Osteoblast (primary cell): Measurements from ENCODE around the gene CORO2B. TPM values are rescaled to one million over a fixed set of nuclear protein-coding genes. Genes with fewer than 3 reads are reported as not detected.

Experiments used
- DNase-seq: peaks from one replicate; pipeline ENCODE4 v3.0.0; 2011; ENCODE audit warnings: low spot score, mixed read lengths; ENCODE audit not compliant: insufficient read length; ENCODE audit errors: missing footprints
- H2AFZ ChIP-seq: 2 replicates; pipeline ENCODE4 v1.6.0; 2011; ENCODE audit warnings: mild to moderate bottlenecking, low read length
- H3K27ac ChIP-seq: 2 replicates; pipeline ENCODE4 v1.5.1; 2011; ENCODE audit warnings: mild to moderate bottlenecking, low read depth, low read length, moderate library complexity
- H3K27me3 ChIP-seq: 2 replicates; pipeline ENCODE4 v1.6.0; 2012; ENCODE audit warnings: mild to moderate bottlenecking, control low read depth, inconsistent platforms, low read length, moderate library complexity; ENCODE audit not compliant: insufficient read depth
- H3K36me3 ChIP-seq: 2 replicates; pipeline ENCODE4 v1.5.1; 2011; ENCODE audit warnings: mild to moderate bottlenecking, low read length, control low read depth, moderate library complexity; ENCODE audit not compliant: insufficient read depth
- H3K4me1 ChIP-seq: 2 replicates; pipeline ENCODE4 v1.5.1; 2011; ENCODE audit warnings: mild to moderate bottlenecking, low read length, control low read depth, moderate library complexity; ENCODE audit not compliant: insufficient read depth
- H3K4me2 ChIP-seq: 2 replicates; pipeline ENCODE4 v1.6.0; 2011; ENCODE audit warnings: mild to moderate bottlenecking, low read length; ENCODE audit not compliant: insufficient read depth
- H3K4me3 ChIP-seq: fragments of 200-600 bp; sonication (generic); 3 replicates; pipeline ENCODE4 v1.5.1; 2012; ENCODE audit warnings: mild to moderate bottlenecking, low read length, inconsistent platforms; ENCODE audit not compliant: insufficient read depth
- H3K79me2 ChIP-seq: 2 replicates; pipeline ENCODE4 v1.6.0; 2012; ENCODE audit warnings: mild to moderate bottlenecking, low read length, control low read depth, inconsistent platforms; ENCODE audit not compliant: insufficient read depth
- H3K9me3 ChIP-seq: 2 replicates; pipeline ENCODE4 v1.5.1; 2011; ENCODE audit warnings: low read depth, low read length, control low read depth
- H4K20me1 ChIP-seq: 2 replicates; pipeline ENCODE4 v1.6.0; 2012; ENCODE audit warnings: mild to moderate bottlenecking, low read length, control low read depth; ENCODE audit not compliant: insufficient read depth
- CTCF ChIP-seq: IDR thresholded peaks from 2 replicates; pipeline ENCODE4 v1.5.1; 2011; ENCODE audit warnings: mild to moderate bottlenecking, low read depth, low read length, moderate library complexity; ENCODE audit errors: extremely low read depth
- total RNA-seq: library from RNA; depleted of rRNA; stranded (reverse); fragments of >200 nt; gene quantifications from 2 replicates; pipeline ENCODE4 v1.2.3, GENCODE V29; 2012

CORO2B gene
- total RNA-seq = 10.5 and 14.1 TPM in 2 replicates

- no peaks in the 10 kb centered on the region for H3K27me3 ChIP-seq
- peak within 1 kb of the TSS; percentile 97 for H3K4me2 ChIP-seq
- peak within 1 kb of the TSS; percentile 87 for H2AFZ ChIP-seq
- peak; percentile 93 for DNase-seq
- H3K27ac ChIP-seq = no peak within 1 kb of the TSS
- H4K20me1 ChIP-seq = no peaks in the 10 kb centered on the region
- H3K36me3 ChIP-seq = no peaks in the 10 kb centered on the region
- H3K9me3 ChIP-seq = no peaks in the 10 kb centered on the region
- TF ChIP-seq CTCF = no peak
- H3K4me3 ChIP-seq = peak within 1 kb of the TSS; percentile 77
- H3K79me2 ChIP-seq = peaks cover 33% of the 10 kb centered on the region
- H3K4me1 ChIP-seq = peaks cover 7% of the 10 kb centered on the region
Observed at GRCh38 chr15:68578980-68579935, at the start of gene CORO2B. Gene CORO2B, plus strand, starts transcription at chr15:68578993. Its CDS starts 270 bp downstream, at chr15:68579263.

- H3K79me2 ChIP-seq = no peaks in the 10 kb centered on the region
- H3K4me2 ChIP-seq = no peak overlapping the region
- no peak overlapping the region for H3K4me3 ChIP-seq
- H3K36me3 ChIP-seq = no peaks in the 10 kb centered on the region
- H3K4me1 ChIP-seq = peaks cover 26% of the 10 kb centered on the region
- H3K27me3 ChIP-seq = no peaks in the 10 kb centered on the region
- H3K27ac ChIP-seq = no peak overlapping the region
- DNase-seq = no peak
- H3K9me3 ChIP-seq = no peaks in the 10 kb centered on the region
- H4K20me1 ChIP-seq = no peaks in the 10 kb centered on the region
- TF ChIP-seq CTCF = no peak
- H2AFZ ChIP-seq = no peak overlapping the region
Observed at GRCh38 chr15:68531387-68532179, 47.2 kb upstream of the CORO2B start.

- Histone ChIP-seq H3K9me3 (peaks cover 4% of the 10 kb centered on the region), H2AFZ (peak overlapping the region; percentile 5), H3K27ac (peak overlapping the region; percentile 97)
Observed at GRCh38 chr15:68536331-68537095, 42.3 kb upstream of the CORO2B start.

More at GRCh38 chr15:68536331-68537095, 42.3 kb upstream of the CORO2B start:
- no peak for TF ChIP-seq CTCF
- Histone ChIP-seq H3K4me1 (peaks cover 19% of the 10 kb centered on the region), H3K36me3 (no peaks in the 10 kb centered on the region), H3K4me2 (peak overlapping the region; percentile 54), H3K4me3 (peak overlapping the region; percentile 12), H3K79me2 (no peaks in the 10 kb centered on the region), H4K20me1 (no peaks in the 10 kb centered on the region), H3K27me3 (no peaks in the 10 kb centered on the region)
- peak; percentile 73 for DNase-seq
